HepG2 (cell line): Measurements from ENCODE around the gene RPL34. TPM values are rescaled to one million over a fixed set of nuclear protein-coding genes. Genes with fewer than 3 reads are reported as not detected.

Source experiments
- AHR ChIP-seq: IDR thresholded peaks from 2 replicates; pipeline ENCODE4 v1.6.1; 2018; ENCODE audit warnings: missing genetic modification reagents, missing compliant biosample characterization
- IKZF4 ChIP-seq: sonication (generic); formaldehyde crosslinking; IDR thresholded peaks from 2 replicates; pipeline ENCODE4 v1.5.1; 2020; ENCODE audit warnings: borderline replicate concordance, mild to moderate bottlenecking, low read depth, missing genetic modification reagents; ENCODE audit errors: not compliant biosample characterization
- KAT2B ChIP-seq: fragments of 150-350 bp; IDR thresholded peaks from 2 replicates; pipeline ENCODE4 v1.6.1; 2014; ENCODE audit warnings: low read depth, low read length, borderline replicate concordance
- KLF12 ChIP-seq: sonication (generic); formaldehyde crosslinking; IDR thresholded peaks from 2 replicates; pipeline ENCODE4 v1.4.0; 2020; ENCODE audit warnings: missing genetic modification reagents, borderline replicate concordance
- PRPF4 ChIP-seq: fragments of 200-400 bp; formaldehyde crosslinking; IDR thresholded peaks from 2 replicates; pipeline ENCODE4 v1.6.1; 2016; ENCODE audit warnings: low read length, low read depth; ENCODE audit not compliant: poor library complexity, severe bottlenecking
- RFX1 ChIP-seq: fragments of 450-650 bp; IDR thresholded peaks from 2 replicates; pipeline ENCODE4 v1.6.1; 2017
- SP5 ChIP-seq: IDR thresholded peaks from 2 replicates; pipeline ENCODE4 v1.6.1; 2016; ENCODE audit warnings: low read depth, borderline replicate concordance
- TARDBP ChIP-seq: sonication (generic); formaldehyde crosslinking; IDR thresholded peaks from 2 replicates; pipeline ENCODE4 v1.8.0; 2022; ENCODE audit warnings: mild to moderate bottlenecking, missing genetic modification reagents
- ZFYVE20 ChIP-seq: sonication (generic); formaldehyde crosslinking; IDR thresholded peaks from 2 replicates; pipeline ENCODE4 v1.8.0; 2023; ENCODE audit warnings: low read depth, mild to moderate bottlenecking, moderate library complexity, missing genetic modification reagents, borderline replicate concordance
- ZNF124 ChIP-seq: sonication (generic); formaldehyde crosslinking; IDR thresholded peaks from 2 replicates; pipeline ENCODE4 v1.4.0; 2020; ENCODE audit warnings: missing genetic modification reagents
- ZNF552 ChIP-seq: sonication (generic); formaldehyde crosslinking; IDR thresholded peaks from 2 replicates; pipeline ENCODE4 v1.9.0; 2022; ENCODE audit warnings: missing genetic modification reagents, mild to moderate bottlenecking, borderline replicate concordance
- ZNF792 ChIP-seq: IDR thresholded peaks from 2 replicates; pipeline ENCODE4 v1.6.1; 2016
- polyA plus RNA-seq, 8 experiments: library from polyadenylated mRNA; depleted of rRNA in 3 of 8; stranded (reverse) in 7 of 8; unstranded in 1 of 8; fragments of >200 nt; fragmentation: Illumina TruSeq in 4 of 8; extraction: Trizol in 4 of 8; gene quantifications; 2 replicates each; pipeline versions ENCODE4 v1.2.1 to v1.2.3, GENCODE V29; 2011 to 2016; ENCODE audit warnings: low read depth in 4 of 8, missing spikeins in 1 of 8, mixed read lengths in 1 of 8; ENCODE audit not compliant: insufficient read depth in 1 of 8
- total RNA-seq, 5 experiments: library from RNA; depleted of rRNA; stranded (reverse); fragments of >200 nt; fragmentation: Illumina TruSeq; extraction: Trizol; gene quantifications; 2 replicates each; pipeline ENCODE4 v1.2.3, GENCODE V29; 2016; ENCODE audit warnings: low read depth in 1 of 5
- TF ChIP-seq, protein P1 (sequence below): sonication (generic); formaldehyde crosslinking; conservative IDR thresholded peaks from 2 replicates; pipeline ENCODE4 v1.4.0; 2020; ENCODE audit warnings: mild to moderate bottlenecking, missing genetic modification reagents, moderate library complexity
- TF ChIP-seq, protein P2 (sequence below): IDR thresholded peaks from 2 replicates; pipeline ENCODE4 v1.6.1; 2016; ENCODE audit warnings: missing genetic modification reagents, missing compliant biosample characterization
- TF ChIP-seq, protein P3 (sequence below): sonication (generic); formaldehyde crosslinking; IDR thresholded peaks from 2 replicates; pipeline ENCODE4 v1.8.0; 2022; ENCODE audit warnings: missing genetic modification reagents, low read depth, mild to moderate bottlenecking, borderline replicate concordance
- TF ChIP-seq, protein P4 (sequence below): sonication (generic); formaldehyde crosslinking; IDR thresholded peaks from 2 replicates; pipeline ENCODE4 v1.4.0; 2020; ENCODE audit warnings: missing genetic modification reagents
- TF ChIP-seq, protein P5 (sequence below): sonication (generic); formaldehyde crosslinking; IDR thresholded peaks from 2 replicates; pipeline ENCODE4 v1.5.1; 2020; ENCODE audit warnings: missing genetic modification reagents, mild to moderate bottlenecking, borderline replicate concordance
- TF ChIP-seq, protein P6 (sequence below): sonication (generic); formaldehyde crosslinking; IDR thresholded peaks from 2 replicates; pipeline ENCODE4 v1.4.0; 2020; ENCODE audit warnings: mild to moderate bottlenecking, missing genetic modification reagents, borderline replicate concordance

Gene RPL34
- total and polyA plus RNA-seq, 2 of the 13 experiments (the other 11 are each of a cell fraction or from before 2014, with no cell fraction given) = 2,235 to 3,985 TPM

DNA sequence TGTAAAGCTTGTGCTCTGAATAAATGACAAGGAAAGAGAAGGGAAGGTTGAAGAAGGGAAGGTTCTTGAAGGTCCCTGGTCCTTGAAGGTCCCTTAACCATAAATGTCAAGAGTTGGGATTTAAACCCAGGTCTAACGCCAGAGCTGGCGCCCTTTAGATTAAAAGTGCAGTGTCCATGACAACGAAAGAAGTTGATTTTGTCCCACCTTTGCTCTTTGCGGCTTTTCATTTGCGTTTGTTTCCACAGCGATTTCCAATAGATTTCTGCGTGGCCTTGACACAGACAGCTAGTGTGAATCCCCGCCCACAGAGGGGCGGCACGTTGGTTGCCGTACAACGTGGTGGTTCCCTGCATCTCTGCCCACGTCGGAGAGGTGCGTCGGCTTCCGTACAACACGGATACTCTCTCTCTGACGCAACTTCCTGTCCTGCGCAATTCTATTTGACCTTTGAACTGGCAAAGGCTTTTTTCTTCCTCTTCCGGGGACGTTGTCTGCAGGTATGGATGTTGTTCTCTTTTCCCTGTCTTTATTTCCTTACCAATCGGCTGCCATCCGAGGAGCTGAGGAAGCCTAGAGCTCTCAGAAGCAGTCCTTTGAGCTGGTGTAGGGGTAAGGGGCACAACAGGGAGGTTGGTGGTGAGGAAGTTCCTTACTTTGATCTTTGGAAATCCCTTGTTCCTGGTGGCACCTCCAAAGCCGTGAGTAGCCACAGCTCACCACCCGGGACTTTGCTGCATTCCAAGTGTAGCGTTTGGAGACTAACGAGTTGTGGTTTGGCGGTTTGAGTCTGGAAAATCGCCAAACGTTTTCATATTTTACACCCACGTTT lies at the start of gene RPL34 (continued):
- TF ChIP-seq, protein P1, sequence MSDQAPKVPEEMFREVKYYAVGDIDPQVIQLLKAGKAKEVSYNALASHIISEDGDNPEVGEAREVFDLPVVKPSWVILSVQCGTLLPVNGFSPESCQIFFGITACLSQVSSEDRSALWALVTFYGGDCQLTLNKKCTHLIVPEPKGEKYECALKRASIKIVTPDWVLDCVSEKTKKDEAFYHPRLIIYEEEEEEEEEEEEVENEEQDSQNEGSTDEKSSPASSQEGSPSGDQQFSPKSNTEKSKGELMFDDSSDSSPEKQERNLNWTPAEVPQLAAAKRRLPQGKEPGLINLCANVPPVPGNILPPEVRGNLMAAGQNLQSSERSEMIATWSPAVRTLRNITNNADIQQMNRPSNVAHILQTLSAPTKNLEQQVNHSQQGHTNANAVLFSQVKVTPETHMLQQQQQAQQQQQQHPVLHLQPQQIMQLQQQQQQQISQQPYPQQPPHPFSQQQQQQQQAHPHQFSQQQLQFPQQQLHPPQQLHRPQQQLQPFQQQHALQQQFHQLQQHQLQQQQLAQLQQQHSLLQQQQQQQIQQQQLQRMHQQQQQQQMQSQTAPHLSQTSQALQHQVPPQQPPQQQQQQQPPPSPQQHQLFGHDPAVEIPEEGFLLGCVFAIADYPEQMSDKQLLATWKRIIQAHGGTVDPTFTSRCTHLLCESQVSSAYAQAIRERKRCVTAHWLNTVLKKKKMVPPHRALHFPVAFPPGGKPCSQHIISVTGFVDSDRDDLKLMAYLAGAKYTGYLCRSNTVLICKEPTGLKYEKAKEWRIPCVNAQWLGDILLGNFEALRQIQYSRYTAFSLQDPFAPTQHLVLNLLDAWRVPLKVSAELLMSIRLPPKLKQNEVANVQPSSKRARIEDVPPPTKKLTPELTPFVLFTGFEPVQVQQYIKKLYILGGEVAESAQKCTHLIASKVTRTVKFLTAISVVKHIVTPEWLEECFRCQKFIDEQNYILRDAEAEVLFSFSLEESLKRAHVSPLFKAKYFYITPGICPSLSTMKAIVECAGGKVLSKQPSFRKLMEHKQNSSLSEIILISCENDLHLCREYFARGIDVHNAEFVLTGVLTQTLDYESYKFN (CRISPR knock-in tag) = peak; percentile 63
- TF ChIP-seq ZNF552 (CRISPR knock-in tag) (no peak), IKZF4 (CRISPR knock-in tag) (peak; percentile 32), ZNF124 (0 out of 2 replicates have a peak, but pooled peaks have one; percentile 65), RFX1 (peak; percentile 82), ZFYVE20 (CRISPR knock-in tag) (no peak), KAT2B (no peak), PRPF4 (no peak), TARDBP (CRISPR knock-in tag) (peak; percentile 68; the same call in 1 of the 2 replicates), SP5 (CRISPR knock-in tag) (peak; percentile 65; the same call in 1 of the 2 replicates), ZNF792 (CRISPR knock-in tag) (peak; percentile 50; the same call in 1 of the 2 replicates), KLF12 (0 out of 2 replicates have a peak, but pooled peaks have one; percentile 30), AHR (no peak)
- TF ChIP-seq, protein P2, sequence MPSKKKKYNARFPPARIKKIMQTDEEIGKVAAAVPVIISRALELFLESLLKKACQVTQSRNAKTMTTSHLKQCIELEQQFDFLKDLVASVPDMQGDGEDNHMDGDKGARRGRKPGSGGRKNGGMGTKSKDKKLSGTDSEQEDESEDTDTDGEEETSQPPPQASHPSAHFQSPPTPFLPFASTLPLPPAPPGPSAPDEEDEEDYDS (CRISPR knock-in tag) = peak; percentile 89
- TF ChIP-seq, protein P3, sequence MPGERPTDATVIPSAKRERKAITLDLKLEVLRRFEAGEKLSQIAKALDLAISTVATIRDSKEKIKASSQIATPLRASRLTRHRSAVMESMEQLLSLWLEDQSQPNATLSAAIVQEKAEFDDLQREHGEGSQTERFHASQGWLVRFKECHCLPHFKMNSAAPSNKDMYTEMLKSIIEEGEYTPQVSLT = no peak
- TF ChIP-seq, protein P4, sequence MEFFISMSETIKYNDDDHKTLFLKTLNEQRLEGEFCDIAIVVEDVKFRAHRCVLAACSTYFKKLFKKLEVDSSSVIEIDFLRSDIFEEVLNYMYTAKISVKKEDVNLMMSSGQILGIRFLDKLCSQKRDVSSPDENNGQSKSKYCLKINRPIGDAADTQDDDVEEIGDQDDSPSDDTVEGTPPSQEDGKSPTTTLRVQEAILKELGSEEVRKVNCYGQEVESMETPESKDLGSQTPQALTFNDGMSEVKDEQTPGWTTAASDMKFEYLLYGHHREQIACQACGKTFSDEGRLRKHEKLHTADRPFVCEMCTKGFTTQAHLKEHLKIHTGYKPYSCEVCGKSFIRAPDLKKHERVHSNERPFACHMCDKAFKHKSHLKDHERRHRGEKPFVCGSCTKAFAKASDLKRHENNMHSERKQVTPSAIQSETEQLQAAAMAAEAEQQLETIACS (CRISPR knock-in tag) = no peak
- TF ChIP-seq, protein P5, sequence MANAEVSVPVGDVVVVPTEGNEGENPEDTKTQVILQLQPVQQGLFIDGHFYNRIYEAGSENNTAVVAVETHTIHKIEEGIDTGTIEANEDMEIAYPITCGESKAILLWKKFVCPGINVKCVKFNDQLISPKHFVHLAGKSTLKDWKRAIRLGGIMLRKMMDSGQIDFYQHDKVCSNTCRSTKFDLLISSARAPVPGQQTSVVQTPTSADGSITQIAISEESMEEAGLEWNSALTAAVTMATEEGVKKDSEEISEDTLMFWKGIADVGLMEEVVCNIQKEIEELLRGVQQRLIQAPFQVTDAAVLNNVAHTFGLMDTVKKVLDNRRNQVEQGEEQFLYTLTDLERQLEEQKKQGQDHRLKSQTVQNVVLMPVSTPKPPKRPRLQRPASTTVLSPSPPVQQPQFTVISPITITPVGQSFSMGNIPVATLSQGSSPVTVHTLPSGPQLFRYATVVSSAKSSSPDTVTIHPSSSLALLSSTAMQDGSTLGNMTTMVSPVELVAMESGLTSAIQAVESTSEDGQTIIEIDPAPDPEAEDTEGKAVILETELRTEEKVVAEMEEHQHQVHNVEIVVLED (CRISPR knock-in tag) = peak; percentile 85
- TF ChIP-seq, protein P6, sequence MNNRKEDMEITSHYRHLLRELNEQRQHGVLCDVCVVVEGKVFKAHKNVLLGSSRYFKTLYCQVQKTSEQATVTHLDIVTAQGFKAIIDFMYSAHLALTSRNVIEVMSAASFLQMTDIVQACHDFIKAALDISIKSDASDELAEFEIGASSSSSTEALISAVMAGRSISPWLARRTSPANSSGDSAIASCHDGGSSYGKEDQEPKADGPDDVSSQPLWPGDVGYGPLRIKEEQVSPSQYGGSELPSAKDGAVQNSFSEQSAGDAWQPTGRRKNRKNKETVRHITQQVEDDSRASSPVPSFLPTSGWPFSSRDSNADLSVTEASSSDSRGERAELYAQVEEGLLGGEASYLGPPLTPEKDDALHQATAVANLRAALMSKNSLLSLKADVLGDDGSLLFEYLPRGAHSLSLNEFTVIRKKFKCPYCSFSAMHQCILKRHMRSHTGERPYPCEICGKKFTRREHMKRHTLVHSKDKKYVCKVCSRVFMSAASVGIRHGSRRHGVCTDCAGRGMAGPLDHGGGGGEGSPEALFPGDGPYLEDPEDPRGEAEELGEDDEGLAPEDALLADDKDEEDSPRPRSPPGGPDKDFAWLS = no peak
